ENCODE measurements around the gene IL1R2. TPM values are rescaled to one million over a fixed set of nuclear protein-coding genes. Genes with fewer than 3 reads are reported as not detected.

IL1R2 gene
- total and polyA plus RNA-seq, 2 of the 13 experiments (the other 11 are each of a cell fraction or from before 2014, with no cell fraction given), result 3.6 to 7.3 TPM

- Histone ChIP-seq H3K4me3 (replicated peaks in 1 of 3; ENCODE audit: insufficient read depth in 1 of 3, low read depth in 2 of 3, low read length in 3 of 3) (no peak overlapping the region), H3K36me3 (replicated peaks in 1 of 2; ENCODE audit: control insufficient read depth in 1 of 2, insufficient read depth in 2 of 2, low read length in 2 of 2) (no peaks in the 10 kb centered on the region), H3K27ac (ENCODE audit: extremely low read length, insufficient read depth, low read length) (no peak overlapping the region), H2AFZ (ENCODE audit: low read length) (no peak overlapping the region), H4K20me1 (ENCODE audit: insufficient read depth, low read length) (no peaks in the 10 kb centered on the region), H3K4me1 (ENCODE audit: insufficient read depth, low read length) (peaks cover 35% of the 10 kb centered on the region), H3K27me3 (ENCODE audit: control insufficient read depth in 1 of 2, insufficient read depth in 2 of 2, low read length in 2 of 2) (no peaks in the 10 kb centered on the region), H3K4me2 (ENCODE audit: low read depth, low read length) (no peak overlapping the region), H3K9ac (ENCODE audit: insufficient read depth, low read depth, low read length) (no peak overlapping the region), H3K9me3 (ENCODE audit: low read length) (no peaks in the 10 kb centered on the region), H3K79me2 (ENCODE audit: insufficient read depth, low read length) (no peaks in the 10 kb centered on the region)
- ATAC-seq (no peak), FAIRE-seq (no peak), DNase-seq (ENCODE audit: low spot score) (no peak)
- WGBS (ENCODE audit: low lambda C conversion rate), result 65% methylated on average over 4 of the region's 4 CpGs
- intact Hi-C loops (cut with micrococcal nuclease; ENCODE audit: unreplicated experiment), result loop anchor here (2.0 kb wide), 1 partner anchor 22 kb away; no protein-coding TSS in a partner anchor
- POLR2A ChIA-PET, result interaction anchor here (3.2 kb wide), 1 partner anchor 36 kb away, joined by 21 read pairs; no protein-coding TSS in a partner anchor
- in situ Hi-C loops (cut with HindIII; ENCODE audit: extremely low pct_ligation_motif_present, low pct_unique_long_range_greater_than_20kb), result no loop called here
- BruUV-seq (replicated peaks), result no TSS peak
- TF ChIP-seq HDAC2 (CRISPR knock-in tag; IDR thresholded peaks at IDR 0.05) (no peak), YEATS2 (CRISPR knock-in tag; IDR thresholded peaks at IDR 0.05; ENCODE audit: borderline replicate concordance) (no peak), ZFP1 (CRISPR knock-in tag; IDR thresholded peaks at IDR 0.05) (no peak), GATAD2A (CRISPR knock-in tag; IDR thresholded peaks at IDR 0.05) (no peak), FOXM1 (CRISPR knock-in tag; IDR thresholded peaks at IDR 0.05) (no peak), ZNF614 (CRISPR knock-in tag; IDR thresholded peaks at IDR 0.05; ENCODE audit: borderline replicate concordance) (no peak), DRAP1 (CRISPR knock-in tag; IDR thresholded peaks at IDR 0.05) (no peak), TFE3 (CRISPR knock-in tag; IDR thresholded peaks at IDR 0.05) (no peak), PRDM10 (CRISPR knock-in tag; IDR thresholded peaks at IDR 0.05; ENCODE audit: low read depth) (no peak), EZH2 (conservative IDR thresholded peaks at IDR 0.05; ENCODE audit: low read depth, low read length) (no peak), TBL1XR1 (IDR thresholded peaks at IDR 0.05; ENCODE audit: borderline replicate concordance, low read length, partially characterized antibody) (no peak), RBM39 (IDR thresholded peaks at IDR 0.05; ENCODE audit: low read depth, low read length, poor library complexity, severe bottlenecking) (no peak), PREB (CRISPR knock-in tag; IDR thresholded peaks at IDR 0.05) (no peak), HES4 (CRISPR knock-in tag; IDR thresholded peaks at IDR 0.05; ENCODE audit: borderline replicate concordance) (no peak), GLI4 (CRISPR knock-in tag; IDR thresholded peaks at IDR 0.05; ENCODE audit: borderline replicate concordance) (no peak), ZNF782 (CRISPR knock-in tag; IDR thresholded peaks at IDR 0.05; ENCODE audit: borderline replicate concordance) (no peak), CBX5 (CRISPR knock-in tag; IDR thresholded peaks at IDR 0.05; ENCODE audit: borderline replicate concordance) (no peak)
- CTCF ChIA-PET (ENCODE audit: low intra/inter-chr PET ratio, low total read pairs), result no interaction called here
Measured at GRCh38 chr2:101963198-101963597, 28.6 kb upstream of the IL1R2 start.
